GM23338 (cell line): Measurements from ENCODE around the gene FOXQ1. TPM values are rescaled to one million over a fixed set of nuclear protein-coding genes. Genes with fewer than 3 reads are reported as not detected.
A peak's percentile ranks its signal among the peaks of the same experiment; 100 is the strongest.

Source experiments
- ATAC-seq: fragments of 200-7000 bp; cut with Tn5 transposase; 3 replicates; pipeline ENCODE4 v1.9.1; 2020
- DNase-seq: peaks from one replicate; pipeline ENCODE4 v3.0.0-alpha.2; 2015; ENCODE audit warnings: low spot score
- H2AFZ ChIP-seq: fragments of 200-600 bp; sonication (generic); 2 replicates; pipeline ENCODE4 v1.8.0; 2016; ENCODE audit warnings: antibody characterized with exemption, mild to moderate bottlenecking, moderate library complexity
- H3F3A ChIP-seq: fragments of 200-600 bp; sonication (generic); replicated peaks from 2 replicates; pipeline ENCODE4 v1.8.0; 2017; ENCODE audit warnings: antibody characterized with exemption, mixed run types, low read depth
- H3K27ac ChIP-seq: fragments of 200-600 bp; sonication (generic); 2 replicates; pipeline ENCODE4 v1.6.1; 2016; ENCODE audit warnings: low read depth
- H3K27me3 ChIP-seq: fragments of 200-600 bp; sonication (generic); 2 replicates; pipeline ENCODE4 v1.8.0; 2016; ENCODE audit warnings: mild to moderate bottlenecking, mixed run types, moderate library complexity; ENCODE audit not compliant: insufficient read depth
- H3K36me3 ChIP-seq: fragments of 200-600 bp; sonication (generic); 2 replicates; pipeline ENCODE4 v1.8.0; 2016; ENCODE audit warnings: mild to moderate bottlenecking; ENCODE audit not compliant: insufficient read depth
- H3K4me1 ChIP-seq: fragments of 200-600 bp; sonication (generic); 2 replicates; pipeline ENCODE4 v1.8.0; 2016; ENCODE audit warnings: mild to moderate bottlenecking, moderate library complexity; ENCODE audit not compliant: insufficient read depth
- H3K4me2 ChIP-seq: fragments of 200-600 bp; sonication (generic); 2 replicates; pipeline ENCODE4 v1.7.1; 2017; ENCODE audit warnings: mixed run types
- H3K4me3 ChIP-seq: fragments of 200-600 bp; sonication (generic); 2 replicates; pipeline ENCODE4 v1.6.1; 2016; ENCODE audit warnings: mixed run types
- H3K79me2 ChIP-seq: fragments of 200-600 bp; sonication (generic); replicated peaks from 2 replicates; pipeline ENCODE4 v1.8.0; 2017; ENCODE audit warnings: mild to moderate bottlenecking; ENCODE audit not compliant: insufficient read depth
- H3K9me2 ChIP-seq: fragments of 200-600 bp; sonication (generic); 2 replicates; pipeline ENCODE4 v1.8.0; 2017; ENCODE audit not compliant: insufficient read depth
- H4K20me1 ChIP-seq: fragments of 200-600 bp; sonication (generic); replicated peaks from 2 replicates; pipeline ENCODE4 v1.8.0; 2017; ENCODE audit warnings: mild to moderate bottlenecking; ENCODE audit not compliant: insufficient read depth
- H3K27ac Mint-ChIP-seq: 2 replicates; pipeline ENCODE4 v1.8.0; 2020; ENCODE audit warnings: inconsistent platforms, mild to moderate bottlenecking, moderate library complexity, mixed read lengths
- H3K27me3 Mint-ChIP-seq: 3 replicates; pipeline ENCODE4 v1.8.0; 2022; ENCODE audit warnings: low read depth, mild to moderate bottlenecking, moderate library complexity, mixed read lengths, inconsistent platforms; ENCODE audit not compliant: insufficient read depth, poor library complexity
- H3K36me3 Mint-ChIP-seq: 3 replicates; pipeline ENCODE4 v1.8.0; 2021; ENCODE audit warnings: low read depth, mild to moderate bottlenecking, inconsistent platforms, moderate library complexity, mixed read lengths
- H3K4me1 Mint-ChIP-seq: 3 replicates; pipeline ENCODE4 v1.8.0; 2020; ENCODE audit warnings: mild to moderate bottlenecking, inconsistent platforms, mixed read lengths
- H3K4me3 Mint-ChIP-seq: 3 replicates; pipeline ENCODE4 v1.8.0; 2021; ENCODE audit warnings: moderate library complexity, mild to moderate bottlenecking, inconsistent platforms, mixed read lengths
- H3K9me3 Mint-ChIP-seq: 3 replicates; pipeline ENCODE4 v1.8.0; 2020; ENCODE audit warnings: moderate library complexity, mild to moderate bottlenecking, inconsistent platforms, mixed read lengths
- CREB1 ChIP-seq: fragments of 250-450 bp; sonication (Bioruptor Pico); IDR thresholded peaks from 2 replicates; pipeline ENCODE4 v1.5.0; 2020; ENCODE audit warnings: low read depth, mild to moderate bottlenecking, moderate library complexity
- EZH2 ChIP-seq: fragments of 200-600 bp; sonication (generic); IDR thresholded peaks from one replicate; pipeline ENCODE4 v1.8.0; 2017; ENCODE audit warnings: antibody characterized with exemption, mild to moderate bottlenecking, low read depth; ENCODE audit not compliant: unreplicated experiment
- EZH2phosphoT487 ChIP-seq: fragments of 200-600 bp; sonication (generic); IDR thresholded peaks from one replicate; pipeline ENCODE4 v1.8.1; 2018; ENCODE audit warnings: antibody characterized with exemption; ENCODE audit not compliant: unreplicated experiment
- JUNB ChIP-seq: IDR thresholded peaks from one replicate; pipeline ENCODE4 v1.6.1; 2016; ENCODE audit warnings: antibody characterized with exemption; ENCODE audit not compliant: unreplicated experiment
- NANOG ChIP-seq: IDR thresholded peaks from 2 replicates; pipeline ENCODE4 v1.6.1; 2016; ENCODE audit warnings: antibody characterized with exemption, borderline replicate concordance
- POLR2AphosphoS5 ChIP-seq: IDR thresholded peaks from 2 replicates; pipeline ENCODE4 v1.6.1; 2016; ENCODE audit warnings: antibody characterized with exemption, low read depth
- STAT1 ChIP-seq: IDR thresholded peaks from one replicate; pipeline ENCODE4 v1.6.1; 2016; ENCODE audit warnings: antibody characterized with exemption; ENCODE audit not compliant: unreplicated experiment
- ZNF114 ChIP-seq: fragments of 250-450 bp; sonication (Bioruptor Pico); IDR thresholded peaks from 2 replicates; pipeline ENCODE4 v1.5.0; 2020; ENCODE audit warnings: mild to moderate bottlenecking, moderate library complexity
- ZNF331 ChIP-seq: fragments of 250-450 bp; sonication (Bioruptor Pico); IDR thresholded peaks from 2 replicates; pipeline ENCODE4 v1.5.0; 2020; ENCODE audit warnings: low read depth, mild to moderate bottlenecking, moderate library complexity
- polyA plus RNA-seq: library from polyadenylated mRNA; unstranded; fragments of >200 nt; fragmentation: Nextera tagmentation; extraction: Ambion mirVana; gene quantifications from 2 replicates; pipeline ENCODE4 v1.2.1, GENCODE V29; 2016
- total RNA-seq: library from RNA; depleted of rRNA; stranded (reverse); fragments of >200 nt; shearing (Covaris generic); gene quantifications from 2 replicates; pipeline ENCODE4 v1.2.3, GENCODE V29; 2014
- TF ChIP-seq, protein P1 (sequence below), 2 experiments: fragments of 200-600 bp in 1 of 2; sonication (generic) in 1 of 2; conservative IDR thresholded peaks; 2 replicates each; pipeline versions ENCODE4 v1.5.1 to v1.6.1; 2016 to 2017; ENCODE audit warnings: antibody characterized with exemption in 2 of 2, low read depth in 2 of 2, mild to moderate bottlenecking in 2 of 2, moderate library complexity in 1 of 2
- TF ChIP-seq, protein P2 (sequence below): IDR thresholded peaks from 2 replicates; pipeline ENCODE4 v1.6.1; 2016; ENCODE audit warnings: antibody characterized with exemption
- TF ChIP-seq, protein P3 (sequence below): fragments of 250-450 bp; sonication (Bioruptor Pico); IDR thresholded peaks from 2 replicates; pipeline ENCODE4 v1.5.0; 2020; ENCODE audit warnings: mild to moderate bottlenecking, moderate library complexity
- TF ChIP-seq, protein P4 (sequence below): IDR thresholded peaks from one replicate; pipeline ENCODE4 v1.6.1; 2018; ENCODE audit warnings: antibody characterized with exemption; ENCODE audit not compliant: unreplicated experiment

FOXQ1 gene
- total and polyA plus RNA-seq, 2 experiments from 2014 or later: not detected

DNA sequence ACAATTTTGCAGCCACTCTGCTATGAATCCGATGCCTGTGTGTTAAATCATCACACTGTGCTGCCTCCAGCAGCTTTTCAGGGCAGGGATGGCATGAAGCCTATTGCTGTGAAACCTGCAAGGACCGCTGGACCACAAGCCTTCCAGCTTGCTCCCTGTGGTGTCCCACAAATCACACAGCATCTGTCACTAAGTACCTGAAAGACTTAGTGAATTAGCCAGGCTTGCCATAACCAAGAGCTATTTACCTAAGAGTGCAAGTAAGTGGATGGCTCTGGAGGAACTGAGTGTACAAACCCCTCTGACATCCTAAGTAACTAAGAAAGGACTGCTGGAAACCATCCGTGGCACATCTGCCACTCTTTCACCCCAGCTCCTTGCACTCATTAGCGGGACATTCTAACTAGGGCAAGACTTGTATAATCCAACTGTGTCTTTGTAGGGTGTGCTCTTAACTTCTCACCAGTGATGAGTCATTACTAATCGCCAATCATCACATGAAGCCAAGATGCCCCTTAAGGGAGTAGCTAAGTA, 34.7 kb downstream of the FOXQ1 start:
- peak overlapping the region; percentile 16; the same call in 1 of the 2 replicates for H2AFZ ChIP-seq
- no peaks in the 10 kb centered on the region for H3F3A ChIP-seq
- no peak overlapping the region for H3K4me3 Mint-ChIP-seq
- peaks cover 9% of the 10 kb centered on the region for H3K27me3 Mint-ChIP-seq
- no peaks in the 10 kb centered on the region for H3K27me3 ChIP-seq
- no peak overlapping the region for H3K27ac Mint-ChIP-seq
- DNase-seq (no peak), ATAC-seq (no peak)
- H3K36me3 ChIP-seq: 0 out of 2 replicates have a peak, but pooled peaks cover 2% of the 10 kb centered on the region
- no peak overlapping the region for H3K4me3 ChIP-seq
- no peaks in the 10 kb centered on the region for H3K9me2 ChIP-seq
- H3K4me2 ChIP-seq: no peak overlapping the region
- H3K27ac ChIP-seq: no peak overlapping the region
- H3K9me3 Mint-ChIP-seq: peaks cover 40% of the 10 kb centered on the region
- peaks cover 35% of the 10 kb centered on the region for H3K36me3 Mint-ChIP-seq
- TF ChIP-seq EZH2phosphoT487: no peak
- no peak for TF ChIP-seq STAT1
- TF ChIP-seq, protein P1, sequence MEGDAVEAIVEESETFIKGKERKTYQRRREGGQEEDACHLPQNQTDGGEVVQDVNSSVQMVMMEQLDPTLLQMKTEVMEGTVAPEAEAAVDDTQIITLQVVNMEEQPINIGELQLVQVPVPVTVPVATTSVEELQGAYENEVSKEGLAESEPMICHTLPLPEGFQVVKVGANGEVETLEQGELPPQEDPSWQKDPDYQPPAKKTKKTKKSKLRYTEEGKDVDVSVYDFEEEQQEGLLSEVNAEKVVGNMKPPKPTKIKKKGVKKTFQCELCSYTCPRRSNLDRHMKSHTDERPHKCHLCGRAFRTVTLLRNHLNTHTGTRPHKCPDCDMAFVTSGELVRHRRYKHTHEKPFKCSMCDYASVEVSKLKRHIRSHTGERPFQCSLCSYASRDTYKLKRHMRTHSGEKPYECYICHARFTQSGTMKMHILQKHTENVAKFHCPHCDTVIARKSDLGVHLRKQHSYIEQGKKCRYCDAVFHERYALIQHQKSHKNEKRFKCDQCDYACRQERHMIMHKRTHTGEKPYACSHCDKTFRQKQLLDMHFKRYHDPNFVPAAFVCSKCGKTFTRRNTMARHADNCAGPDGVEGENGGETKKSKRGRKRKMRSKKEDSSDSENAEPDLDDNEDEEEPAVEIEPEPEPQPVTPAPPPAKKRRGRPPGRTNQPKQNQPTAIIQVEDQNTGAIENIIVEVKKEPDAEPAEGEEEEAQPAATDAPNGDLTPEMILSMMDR (conservative IDR thresholded peaks at IDR 0.05; ENCODE audit: low read depth in 2 of 2): no peak
- no peak for TF ChIP-seq POLR2AphosphoS5
- no peak for TF ChIP-seq NANOG
- TF ChIP-seq, protein P2, sequence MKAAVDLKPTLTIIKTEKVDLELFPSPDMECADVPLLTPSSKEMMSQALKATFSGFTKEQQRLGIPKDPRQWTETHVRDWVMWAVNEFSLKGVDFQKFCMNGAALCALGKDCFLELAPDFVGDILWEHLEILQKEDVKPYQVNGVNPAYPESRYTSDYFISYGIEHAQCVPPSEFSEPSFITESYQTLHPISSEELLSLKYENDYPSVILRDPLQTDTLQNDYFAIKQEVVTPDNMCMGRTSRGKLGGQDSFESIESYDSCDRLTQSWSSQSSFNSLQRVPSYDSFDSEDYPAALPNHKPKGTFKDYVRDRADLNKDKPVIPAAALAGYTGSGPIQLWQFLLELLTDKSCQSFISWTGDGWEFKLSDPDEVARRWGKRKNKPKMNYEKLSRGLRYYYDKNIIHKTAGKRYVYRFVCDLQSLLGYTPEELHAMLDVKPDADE: no peak
- TF ChIP-seq EZH2: no peak
- TF ChIP-seq, protein P3, sequence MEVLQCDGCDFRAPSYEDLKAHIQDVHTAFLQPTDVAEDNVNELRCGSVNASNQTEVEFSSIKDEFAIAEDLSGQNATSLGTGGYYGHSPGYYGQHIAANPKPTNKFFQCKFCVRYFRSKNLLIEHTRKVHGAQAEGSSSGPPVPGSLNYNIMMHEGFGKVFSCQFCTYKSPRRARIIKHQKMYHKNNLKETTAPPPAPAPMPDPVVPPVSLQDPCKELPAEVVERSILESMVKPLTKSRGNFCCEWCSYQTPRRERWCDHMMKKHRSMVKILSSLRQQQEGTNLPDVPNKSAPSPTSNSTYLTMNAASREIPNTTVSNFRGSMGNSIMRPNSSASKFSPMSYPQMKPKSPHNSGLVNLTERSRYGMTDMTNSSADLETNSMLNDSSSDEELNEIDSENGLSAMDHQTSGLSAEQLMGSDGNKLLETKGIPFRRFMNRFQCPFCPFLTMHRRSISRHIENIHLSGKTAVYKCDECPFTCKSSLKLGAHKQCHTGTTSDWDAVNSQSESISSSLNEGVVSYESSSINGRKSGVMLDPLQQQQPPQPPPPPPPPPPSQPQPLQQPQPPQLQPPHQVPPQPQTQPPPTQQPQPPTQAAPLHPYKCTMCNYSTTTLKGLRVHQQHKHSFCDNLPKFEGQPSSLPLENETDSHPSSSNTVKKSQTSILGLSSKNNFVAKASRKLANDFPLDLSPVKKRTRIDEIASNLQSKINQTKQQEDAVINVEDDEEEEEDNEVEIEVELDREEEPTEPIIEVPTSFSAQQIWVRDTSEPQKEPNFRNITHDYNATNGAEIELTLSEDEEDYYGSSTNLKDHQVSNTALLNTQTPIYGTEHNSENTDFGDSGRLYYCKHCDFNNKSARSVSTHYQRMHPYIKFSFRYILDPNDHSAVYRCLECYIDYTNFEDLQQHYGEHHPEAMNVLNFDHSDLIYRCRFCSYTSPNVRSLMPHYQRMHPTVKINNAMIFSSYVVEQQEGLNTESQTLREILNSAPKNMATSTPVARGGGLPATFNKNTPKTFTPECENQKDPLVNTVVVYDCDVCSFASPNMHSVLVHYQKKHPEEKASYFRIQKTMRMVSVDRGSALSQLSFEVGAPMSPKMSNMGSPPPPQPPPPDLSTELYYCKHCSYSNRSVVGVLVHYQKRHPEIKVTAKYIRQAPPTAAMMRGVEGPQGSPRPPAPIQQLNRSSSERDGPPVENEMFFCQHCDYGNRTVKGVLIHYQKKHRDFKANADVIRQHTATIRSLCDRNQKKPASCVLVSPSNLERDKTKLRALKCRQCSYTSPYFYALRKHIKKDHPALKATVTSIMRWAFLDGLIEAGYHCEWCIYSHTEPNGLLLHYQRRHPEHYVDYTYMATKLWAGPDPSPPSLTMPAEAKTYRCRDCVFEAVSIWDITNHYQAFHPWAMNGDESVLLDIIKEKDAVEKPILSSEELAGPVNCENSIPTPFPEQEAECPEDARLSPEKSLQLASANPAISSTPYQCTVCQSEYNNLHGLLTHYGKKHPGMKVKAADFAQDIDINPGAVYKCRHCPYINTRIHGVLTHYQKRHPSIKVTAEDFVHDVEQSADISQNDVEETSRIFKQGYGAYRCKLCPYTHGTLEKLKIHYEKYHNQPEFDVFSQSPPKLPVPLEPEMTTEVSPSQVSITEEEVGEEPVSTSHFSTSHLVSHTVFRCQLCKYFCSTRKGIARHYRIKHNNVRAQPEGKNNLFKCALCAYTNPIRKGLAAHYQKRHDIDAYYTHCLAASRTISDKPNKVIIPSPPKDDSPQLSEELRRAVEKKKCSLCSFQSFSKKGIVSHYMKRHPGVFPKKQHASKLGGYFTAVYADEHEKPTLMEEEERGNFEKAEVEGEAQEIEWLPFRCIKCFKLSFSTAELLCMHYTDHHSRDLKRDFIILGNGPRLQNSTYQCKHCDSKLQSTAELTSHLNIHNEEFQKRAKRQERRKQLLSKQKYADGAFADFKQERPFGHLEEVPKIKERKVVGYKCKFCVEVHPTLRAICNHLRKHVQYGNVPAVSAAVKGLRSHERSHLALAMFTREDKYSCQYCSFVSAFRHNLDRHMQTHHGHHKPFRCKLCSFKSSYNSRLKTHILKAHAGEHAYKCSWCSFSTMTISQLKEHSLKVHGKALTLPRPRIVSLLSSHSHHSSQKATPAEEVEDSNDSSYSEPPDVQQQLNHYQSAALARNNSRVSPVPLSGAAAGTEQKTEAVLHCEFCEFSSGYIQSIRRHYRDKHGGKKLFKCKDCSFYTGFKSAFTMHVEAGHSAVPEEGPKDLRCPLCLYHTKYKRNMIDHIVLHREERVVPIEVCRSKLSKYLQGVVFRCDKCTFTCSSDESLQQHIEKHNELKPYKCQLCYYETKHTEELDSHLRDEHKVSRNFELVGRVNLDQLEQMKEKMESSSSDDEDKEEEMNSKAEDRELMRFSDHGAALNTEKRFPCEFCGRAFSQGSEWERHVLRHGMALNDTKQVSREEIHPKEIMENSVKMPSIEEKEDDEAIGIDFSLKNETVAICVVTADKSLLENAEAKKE (CRISPR knock-in tag): no peak
- TF ChIP-seq CREB1: no peak
- TF ChIP-seq JUNB: no peak
- TF ChIP-seq ZNF331 (CRISPR knock-in tag): no peak
- TF ChIP-seq, protein P4, sequence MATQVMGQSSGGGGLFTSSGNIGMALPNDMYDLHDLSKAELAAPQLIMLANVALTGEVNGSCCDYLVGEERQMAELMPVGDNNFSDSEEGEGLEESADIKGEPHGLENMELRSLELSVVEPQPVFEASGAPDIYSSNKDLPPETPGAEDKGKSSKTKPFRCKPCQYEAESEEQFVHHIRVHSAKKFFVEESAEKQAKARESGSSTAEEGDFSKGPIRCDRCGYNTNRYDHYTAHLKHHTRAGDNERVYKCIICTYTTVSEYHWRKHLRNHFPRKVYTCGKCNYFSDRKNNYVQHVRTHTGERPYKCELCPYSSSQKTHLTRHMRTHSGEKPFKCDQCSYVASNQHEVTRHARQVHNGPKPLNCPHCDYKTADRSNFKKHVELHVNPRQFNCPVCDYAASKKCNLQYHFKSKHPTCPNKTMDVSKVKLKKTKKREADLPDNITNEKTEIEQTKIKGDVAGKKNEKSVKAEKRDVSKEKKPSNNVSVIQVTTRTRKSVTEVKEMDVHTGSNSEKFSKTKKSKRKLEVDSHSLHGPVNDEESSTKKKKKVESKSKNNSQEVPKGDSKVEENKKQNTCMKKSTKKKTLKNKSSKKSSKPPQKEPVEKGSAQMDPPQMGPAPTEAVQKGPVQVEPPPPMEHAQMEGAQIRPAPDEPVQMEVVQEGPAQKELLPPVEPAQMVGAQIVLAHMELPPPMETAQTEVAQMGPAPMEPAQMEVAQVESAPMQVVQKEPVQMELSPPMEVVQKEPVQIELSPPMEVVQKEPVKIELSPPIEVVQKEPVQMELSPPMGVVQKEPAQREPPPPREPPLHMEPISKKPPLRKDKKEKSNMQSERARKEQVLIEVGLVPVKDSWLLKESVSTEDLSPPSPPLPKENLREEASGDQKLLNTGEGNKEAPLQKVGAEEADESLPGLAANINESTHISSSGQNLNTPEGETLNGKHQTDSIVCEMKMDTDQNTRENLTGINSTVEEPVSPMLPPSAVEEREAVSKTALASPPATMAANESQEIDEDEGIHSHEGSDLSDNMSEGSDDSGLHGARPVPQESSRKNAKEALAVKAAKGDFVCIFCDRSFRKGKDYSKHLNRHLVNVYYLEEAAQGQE: no peak
- no peak for TF ChIP-seq ZNF114 (CRISPR knock-in tag)
- H4K20me1 ChIP-seq: no peaks in the 10 kb centered on the region
- H3K4me1 Mint-ChIP-seq: peaks cover 26% of the 10 kb centered on the region
- H3K4me1 ChIP-seq: peaks cover 12% of the 10 kb centered on the region
- H3K79me2 ChIP-seq: no peaks in the 10 kb centered on the region
